Measurements from ENCODE around the gene DZIP3.
"Not testable (repeated sequence)": the region's sequence is repeated elsewhere in the genome, so short reads cannot be mapped to it uniquely, and the experiment has no call there.

Gene DZIP3

GRCh38 chr3:108598375-108598774 is 8.9 kb downstream of the DZIP3 start:
- Histone ChIP-seq H3K9me3 (ENCODE audit: control insufficient read depth in 1 of 2, low read length in 2 of 2) (no peaks in the 10 kb centered on the region), H3K4me3 (ENCODE audit: low read depth in 1 of 2, low read length in 2 of 2) (no peak overlapping the region), H3K27me3 (ENCODE audit: control insufficient read depth in 1 of 2, insufficient read depth in 2 of 2, low read length in 2 of 2) (no peaks in the 10 kb centered on the region), H3K4me1 (ENCODE audit: control insufficient read depth in 1 of 2, insufficient read depth in 2 of 2, low read length in 2 of 2) (no peaks in the 10 kb centered on the region), H3K9ac (ENCODE audit: low read depth in 1 of 2, low read length in 2 of 2) (no peak overlapping the region), H3K27ac (ENCODE audit: low read depth, low read length) (no peak overlapping the region), H3K36me3 (ENCODE audit: control insufficient read depth in 1 of 2, insufficient read depth in 2 of 2, low read length in 2 of 2) (no peaks in the 10 kb centered on the region)

- Histone ChIP-seq H3K27ac (ENCODE audit: low read depth, low read length) (no peak overlapping the region), H3K9ac (ENCODE audit: low read depth in 1 of 2, low read length in 2 of 2) (no peak overlapping the region), H3K4me3 (ENCODE audit: low read depth in 1 of 2, low read length in 2 of 2) (no peak overlapping the region), H3K36me3 (ENCODE audit: control insufficient read depth in 1 of 2, insufficient read depth in 2 of 2, low read length in 2 of 2) (no peaks in the 10 kb centered on the region), H3K9me3 (ENCODE audit: control insufficient read depth in 1 of 2, low read length in 2 of 2) (no peaks in the 10 kb centered on the region), H3K27me3 (ENCODE audit: control insufficient read depth in 1 of 2, insufficient read depth in 2 of 2, low read length in 2 of 2) (no peaks in the 10 kb centered on the region), H3K4me1 (ENCODE audit: control insufficient read depth in 1 of 2, insufficient read depth in 2 of 2, low read length in 2 of 2) (no peaks in the 10 kb centered on the region)
Observed at GRCh38 chr3:108599677-108600409, 10.3 kb downstream of the DZIP3 start.

- H3K4me3 ChIP-seq (ENCODE audit: low read depth in 1 of 2, low read length in 2 of 2) = no peak overlapping the region
- H3K27ac ChIP-seq (ENCODE audit: low read depth, low read length) = no peak overlapping the region
- H3K4me1 ChIP-seq (ENCODE audit: control insufficient read depth in 1 of 2, insufficient read depth in 2 of 2, low read length in 2 of 2) = no peaks in the 10 kb centered on the region
- H3K9me3 ChIP-seq (ENCODE audit: control insufficient read depth in 1 of 2, low read length in 2 of 2) = no peaks in the 10 kb centered on the region
- H3K36me3 ChIP-seq (ENCODE audit: control insufficient read depth in 1 of 2, insufficient read depth in 2 of 2, low read length in 2 of 2) = no peaks in the 10 kb centered on the region
- H3K9ac ChIP-seq (ENCODE audit: low read depth in 1 of 2, low read length in 2 of 2) = no peak overlapping the region
- H3K27me3 ChIP-seq (ENCODE audit: control insufficient read depth in 1 of 2, insufficient read depth in 2 of 2, low read length in 2 of 2) = no peaks in the 10 kb centered on the region
Observed at GRCh38 chr3:108602249-108602934, 12.9 kb downstream of the DZIP3 start.

GRCh38 chr3:108602935-108603294 is 13.4 kb downstream of the DZIP3 start:
- Histone ChIP-seq H3K9ac (ENCODE audit: low read depth in 1 of 2, low read length in 2 of 2) (no peak overlapping the region), H3K36me3 (ENCODE audit: control insufficient read depth in 1 of 2, insufficient read depth in 2 of 2, low read length in 2 of 2) (no peaks in the 10 kb centered on the region), H3K27me3 (ENCODE audit: control insufficient read depth in 1 of 2, insufficient read depth in 2 of 2, low read length in 2 of 2) (no peaks in the 10 kb centered on the region), H3K4me1 (ENCODE audit: control insufficient read depth in 1 of 2, insufficient read depth in 2 of 2, low read length in 2 of 2) (no peaks in the 10 kb centered on the region), H3K9me3 (ENCODE audit: control insufficient read depth in 1 of 2, low read length in 2 of 2) (no peaks in the 10 kb centered on the region), H3K27ac (ENCODE audit: low read depth, low read length) (no peak overlapping the region), H3K4me3 (ENCODE audit: low read depth in 1 of 2, low read length in 2 of 2) (no peak overlapping the region)

GRCh38 chr3:108603691-108604090 is 14.2 kb downstream of the DZIP3 start:
- H3K4me1 ChIP-seq (ENCODE audit: control insufficient read depth in 1 of 2, insufficient read depth in 2 of 2, low read length in 2 of 2) = no peaks in the 10 kb centered on the region
- H3K4me3 ChIP-seq (ENCODE audit: low read depth in 1 of 2, low read length in 2 of 2) = no peak overlapping the region
- H3K27ac ChIP-seq (ENCODE audit: low read depth, low read length) = no peak overlapping the region
- no peaks in the 10 kb centered on the region for H3K9me3 ChIP-seq (ENCODE audit: control insufficient read depth in 1 of 2, low read length in 2 of 2)
- H3K9ac ChIP-seq (ENCODE audit: low read depth in 1 of 2, low read length in 2 of 2) = no peak overlapping the region
- no peaks in the 10 kb centered on the region for H3K36me3 ChIP-seq (ENCODE audit: control insufficient read depth in 1 of 2, insufficient read depth in 2 of 2, low read length in 2 of 2)
- no peaks in the 10 kb centered on the region for H3K27me3 ChIP-seq (ENCODE audit: control insufficient read depth in 1 of 2, insufficient read depth in 2 of 2, low read length in 2 of 2)

GRCh38 chr3:108605028-108605427 is 15.5 kb downstream of the DZIP3 start:
- Histone ChIP-seq H3K27me3 (ENCODE audit: control insufficient read depth in 1 of 2, insufficient read depth in 2 of 2, low read length in 2 of 2) (no peaks in the 10 kb centered on the region), H3K9ac (ENCODE audit: low read depth in 1 of 2, low read length in 2 of 2) (no peak overlapping the region), H3K36me3 (ENCODE audit: control insufficient read depth in 1 of 2, insufficient read depth in 2 of 2, low read length in 2 of 2) (no peaks in the 10 kb centered on the region), H3K9me3 (ENCODE audit: control insufficient read depth in 1 of 2, low read length in 2 of 2) (no peaks in the 10 kb centered on the region), H3K27ac (ENCODE audit: low read depth, low read length) (no peak overlapping the region), H3K4me3 (ENCODE audit: low read depth in 1 of 2, low read length in 2 of 2) (no peak overlapping the region), H3K4me1 (ENCODE audit: control insufficient read depth in 1 of 2, insufficient read depth in 2 of 2, low read length in 2 of 2) (no peaks in the 10 kb centered on the region)

GRCh38 chr3:108605491-108605890 is 16.0 kb downstream of the DZIP3 start:
- Histone ChIP-seq H3K36me3 (ENCODE audit: control insufficient read depth in 1 of 2, insufficient read depth in 2 of 2, low read length in 2 of 2) (no peaks in the 10 kb centered on the region), H3K4me1 (ENCODE audit: control insufficient read depth in 1 of 2, insufficient read depth in 2 of 2, low read length in 2 of 2) (no peaks in the 10 kb centered on the region), H3K9me3 (ENCODE audit: control insufficient read depth in 1 of 2, low read length in 2 of 2) (no peaks in the 10 kb centered on the region), H3K27ac (ENCODE audit: low read depth, low read length) (no peak overlapping the region), H3K9ac (ENCODE audit: low read depth in 1 of 2, low read length in 2 of 2) (no peak overlapping the region), H3K4me3 (ENCODE audit: low read depth in 1 of 2, low read length in 2 of 2) (no peak overlapping the region), H3K27me3 (ENCODE audit: control insufficient read depth in 1 of 2, insufficient read depth in 2 of 2, low read length in 2 of 2) (no peaks in the 10 kb centered on the region)

- Histone ChIP-seq H3K9me3 (ENCODE audit: control insufficient read depth in 1 of 2, low read length in 2 of 2) (no peaks in the 10 kb centered on the region), H3K27me3 (ENCODE audit: control insufficient read depth in 1 of 2, insufficient read depth in 2 of 2, low read length in 2 of 2) (no peaks in the 10 kb centered on the region), H3K4me1 (ENCODE audit: control insufficient read depth in 1 of 2, insufficient read depth in 2 of 2, low read length in 2 of 2) (no peaks in the 10 kb centered on the region), H3K27ac (ENCODE audit: low read depth, low read length) (no peak overlapping the region), H3K4me3 (ENCODE audit: low read depth in 1 of 2, low read length in 2 of 2) (no peak overlapping the region), H3K36me3 (ENCODE audit: control insufficient read depth in 1 of 2, insufficient read depth in 2 of 2, low read length in 2 of 2) (no peaks in the 10 kb centered on the region), H3K9ac (ENCODE audit: low read depth in 1 of 2, low read length in 2 of 2) (no peak overlapping the region)
Observed at GRCh38 chr3:108608750-108609149, 19.2 kb downstream of the DZIP3 start.

GRCh38 chr3:108610651-108611050 is 21.1 kb downstream of the DZIP3 start:
- Histone ChIP-seq H3K4me3 (ENCODE audit: low read depth in 1 of 2, low read length in 2 of 2) (no peak overlapping the region), H3K4me1 (ENCODE audit: control insufficient read depth in 1 of 2, insufficient read depth in 2 of 2, low read length in 2 of 2) (no peaks in the 10 kb centered on the region), H3K36me3 (ENCODE audit: control insufficient read depth in 1 of 2, insufficient read depth in 2 of 2, low read length in 2 of 2) (no peaks in the 10 kb centered on the region), H3K9ac (ENCODE audit: low read depth in 1 of 2, low read length in 2 of 2) (no peak overlapping the region), H3K27me3 (ENCODE audit: control insufficient read depth in 1 of 2, insufficient read depth in 2 of 2, low read length in 2 of 2) (no peaks in the 10 kb centered on the region), H3K27ac (ENCODE audit: low read depth, low read length) (no peak overlapping the region), H3K9me3 (ENCODE audit: control insufficient read depth in 1 of 2, low read length in 2 of 2) (no peaks in the 10 kb centered on the region)

GRCh38 chr3:108616090-108616489 is 26.6 kb downstream of the DZIP3 start:
- H3K27ac ChIP-seq (ENCODE audit: low read depth, low read length); H3K9ac ChIP-seq (ENCODE audit: low read depth in 1 of 2, low read length in 2 of 2); H3K27me3 ChIP-seq (ENCODE audit: control insufficient read depth in 1 of 2, insufficient read depth in 2 of 2, low read length in 2 of 2); H3K4me3 ChIP-seq (ENCODE audit: low read depth in 1 of 2, low read length in 2 of 2); H3K9me3 ChIP-seq (ENCODE audit: control insufficient read depth in 1 of 2, low read length in 2 of 2); H3K36me3 ChIP-seq (ENCODE audit: control insufficient read depth in 1 of 2, insufficient read depth in 2 of 2, low read length in 2 of 2); H3K4me1 ChIP-seq (ENCODE audit: control insufficient read depth in 1 of 2, insufficient read depth in 2 of 2, low read length in 2 of 2): not testable (repeated sequence)

All from duodenal mucosa (tissue), 2 donors.